Endothelial cell of umbilical vein (primary cell): ENCODE measurements around the gene DMXL1. TPM values are rescaled to one million over a fixed set of nuclear protein-coding genes. Genes with fewer than 3 reads are reported as not detected.

Experiments
- BruUV-seq: library from RNA; stranded (reverse); fragments of 400-500 nt; replicated peaks from 2 replicates; lab custom pipeline; 2021; lab: Mats Ljungman, UMichigan
- CTCF ChIA-PET: fragments of 300-600, 350-600 bp; sonication (Branson Sonifier 250); formaldehyde crosslinking; loops from one replicate; lab custom pipeline; 2021; ENCODE audit warnings: antibody characterized with exemption, inconsistent platforms; lab: Charles Lee
- POLR2A ChIA-PET: fragments of 300-600, 350-600 bp; sonication (Branson Sonifier 250); formaldehyde crosslinking; loops from one replicate; lab custom pipeline; 2021; ENCODE audit warnings: antibody characterized with exemption, inconsistent platforms; lab: Charles Lee
- DNase-seq: peaks from one replicate; pipeline ENCODE4 v3.0.0-alpha.2; 2011; ENCODE audit warnings: low read depth, low spot score
- FAIRE-seq: peaks from 2 replicates; lab custom pipeline; 2011; peaks lifted over from hg19 to GRCh38; lab: Jason Lieb, UNC
- H2AFZ ChIP-seq: 2 replicates; pipeline ENCODE4 v1.6.0; 2012; ENCODE audit warnings: low read depth, low read length, control low read depth, inconsistent platforms
- H3K27ac ChIP-seq: 2 replicates; pipeline ENCODE4 v1.5.1; 2011; ENCODE audit warnings: low read depth, mild to moderate bottlenecking, control low read depth, low read length, moderate library complexity; ENCODE audit not compliant: insufficient read depth
- H3K27me3 ChIP-seq, 2 experiments: 2 replicates each; pipeline versions ENCODE4 v1.6.0 to v1.6.1; 2011; ENCODE audit warnings: low read length in 2 of 2, mixed read lengths in 1 of 2; ENCODE audit not compliant: control insufficient read depth in 2 of 2, insufficient read depth in 2 of 2
- H3K36me3 ChIP-seq, 2 experiments: 2 replicates in 1 of 2; 3 replicates in 1 of 2; pipeline ENCODE4 v1.5.1; 2011; ENCODE audit warnings: low read length in 2 of 2, mild to moderate bottlenecking in 1 of 2, moderate library complexity in 1 of 2; ENCODE audit not compliant: control insufficient read depth in 2 of 2, insufficient read depth in 2 of 2; ENCODE audit errors: extremely low read depth in 1 of 2
- H3K4me1 ChIP-seq: 3 replicates; pipeline ENCODE4 v1.5.1; 2011; ENCODE audit warnings: mild to moderate bottlenecking, low read length; ENCODE audit not compliant: control insufficient read depth, insufficient read depth; ENCODE audit errors: extremely low read depth
- H3K4me2 ChIP-seq: 2 replicates; pipeline ENCODE4 v1.6.1; 2011; ENCODE audit warnings: low read length, control low read depth, mixed read lengths; ENCODE audit not compliant: insufficient read depth
- H3K4me3 ChIP-seq, 3 experiments: fragments of 200-600 bp in 1 of 3; sonication (generic), shearing (Covaris generic) in 1 of 3; replicated peaks in 1 of 3; 2 replicates each; pipeline ENCODE4 v1.5.1; 2011 to 2016; ENCODE audit warnings: control low read depth in 3 of 3, low read length in 3 of 3, mild to moderate bottlenecking in 2 of 3, inconsistent platforms in 1 of 3, low read depth in 1 of 3, moderate library complexity in 1 of 3; ENCODE audit not compliant: insufficient read depth in 1 of 3
- H3K79me2 ChIP-seq: 2 replicates; pipeline ENCODE4 v1.6.0; 2012; ENCODE audit warnings: low read length, inconsistent platforms; ENCODE audit not compliant: control insufficient read depth, insufficient read depth
- H3K9ac ChIP-seq: replicated peaks from 2 replicates; pipeline ENCODE3; 2011; ENCODE audit warnings: low read length, control low read depth; ENCODE audit not compliant: insufficient read depth; ENCODE audit errors: extremely low read depth
- H3K9me1 ChIP-seq: replicated peaks from 3 replicates; pipeline ENCODE4 v1.6.0; 2011; ENCODE audit warnings: mild to moderate bottlenecking, low read length; ENCODE audit not compliant: control insufficient read depth, insufficient read depth; ENCODE audit errors: extremely low read depth
- H3K9me3 ChIP-seq: replicated peaks from 2 replicates; pipeline ENCODE4 v1.5.1; 2012; ENCODE audit warnings: low read length, inconsistent platforms; ENCODE audit not compliant: control insufficient read depth, insufficient read depth
- H4K20me1 ChIP-seq: replicated peaks from 2 replicates; pipeline ENCODE3; 2011; ENCODE audit warnings: mild to moderate bottlenecking, low read length; ENCODE audit not compliant: control insufficient read depth, insufficient read depth; ENCODE audit errors: extremely low read depth
- CTCF ChIP-seq, 2 donors: IDR thresholded peaks; 1 replicate in 1 of 2; 2 replicates in 1 of 2; pipeline ENCODE4 v1.5.1; 2011; ENCODE audit warnings: low read length in 2 of 2, mild to moderate bottlenecking in 2 of 2, moderate library complexity in 2 of 2, control low read depth in 1 of 2, inconsistent platforms in 1 of 2, low read depth in 1 of 2; ENCODE audit not compliant: insufficient read depth in 1 of 2; ENCODE audit errors: extremely low read depth in 1 of 2
- EZH2 ChIP-seq: IDR thresholded peaks from 2 replicates; pipeline ENCODE4 v1.6.1; 2012; ENCODE audit warnings: borderline replicate concordance, low read depth, mild to moderate bottlenecking, moderate library complexity, low read length, inconsistent platforms; ENCODE audit not compliant: severe bottlenecking
- FOS ChIP-seq: IDR thresholded peaks from 2 replicates; pipeline ENCODE4 v1.6.1; 2011; ENCODE audit warnings: mild to moderate bottlenecking, low read length, moderate library complexity, borderline replicate concordance; ENCODE audit not compliant: insufficient read depth
- GATA2 ChIP-seq: IDR thresholded peaks from 2 replicates; pipeline ENCODE4 v1.7.0; 2011; ENCODE audit warnings: low read depth, mild to moderate bottlenecking, moderate library complexity, mixed read lengths, low read length; ENCODE audit not compliant: insufficient read length, insufficient read depth
- JUN ChIP-seq: IDR thresholded peaks from 2 replicates; pipeline ENCODE4 v1.6.1; 2011; ENCODE audit warnings: borderline replicate concordance, low read depth; ENCODE audit not compliant: insufficient read length, insufficient read depth
- MAX ChIP-seq: IDR thresholded peaks from 2 replicates; pipeline ENCODE4 v1.6.1; 2011; ENCODE audit not compliant: insufficient read depth, insufficient read length
- MYC ChIP-seq: IDR thresholded peaks from one replicate; pipeline ENCODE4 v1.6.1; 2011; ENCODE audit warnings: mild to moderate bottlenecking, low read depth, low read length
- POLR2A ChIP-seq: IDR thresholded peaks from 2 replicates; pipeline ENCODE4 v1.6.1; 2012; ENCODE audit warnings: low read depth, mild to moderate bottlenecking, control low read depth, low read length
- POLR2AphosphoS5 ChIP-seq: IDR thresholded peaks from 2 replicates; pipeline ENCODE4 v1.6.1; 2012; ENCODE audit warnings: low read depth, mild to moderate bottlenecking, control low read depth, low read length, moderate library complexity; ENCODE audit not compliant: insufficient read depth
- dilution Hi-C: fragments of 300-500 bp; cut with MboI; formaldehyde crosslinking; loops from one replicate; pipeline ENCODE4 v1.15.0; 2019; ENCODE audit warnings: low sequenced_read_pairs; ENCODE audit not compliant: extremely low pct_ligation_motif_present
- intact Hi-C: fragments of 100-400 bp; cut with micrococcal nuclease; formaldehyde crosslinking; loops from one replicate; pipeline ENCODE4 v1.10.0; 2022
- polyA plus RNA-seq, 4 experiments: library from polyadenylated mRNA; depleted of rRNA in 3 of 4; stranded (reverse) in 3 of 4; unstranded in 1 of 4; fragments of >200 nt; gene quantifications; 2 replicates each; pipeline versions ENCODE4 v1.2.1 to v1.2.3, GENCODE V29; 2011 to 2012; ENCODE audit warnings: missing spikeins in 1 of 4
- total RNA-seq: library from RNA; stranded (reverse); gene quantifications from 2 replicates; pipeline ENCODE4 v1.2.3, GENCODE V29; 2021

The DMXL1 gene
- total and polyA plus RNA-seq, 2 donors (not counting 3 experiments of a cell fraction or from before 2014, with no cell fraction given): 5.4 to 24.7 TPM

GRCh38 chr5:119088438-119088837 lies 17.6 kb downstream of the DMXL1 start:
- Histone ChIP-seq H4K20me1 (no peaks in the 10 kb centered on the region), H3K4me1 (no peaks in the 10 kb centered on the region), H3K27ac (no peak overlapping the region), H3K36me3 (no peaks in the 10 kb centered on the region), H3K27me3 (no peaks in the 10 kb centered on the region), H3K9me1 (no peaks in the 10 kb centered on the region), H3K4me3 (no peak overlapping the region), H3K9ac (no peak overlapping the region), H3K9me3 (no peaks in the 10 kb centered on the region), H2AFZ (no peak overlapping the region), H3K4me2 (no peak overlapping the region), H3K79me2 (peaks cover 26% of the 10 kb centered on the region)
- dilution Hi-C loops (no loop called here), intact Hi-C loops (no loop called here)
- FAIRE-seq: no peak
- TF ChIP-seq POLR2A: no peak
- no peak for TF ChIP-seq MYC
- no peak for TF ChIP-seq MAX
- TF ChIP-seq POLR2AphosphoS5: no peak
- no peak for TF ChIP-seq JUN
- TF ChIP-seq FOS: no peak
- TF ChIP-seq GATA2: no peak
- no peak for TF ChIP-seq CTCF (IDR thresholded peaks at IDR 0.05; ENCODE audit: extremely low read depth in 1 of 2, insufficient read depth in 1 of 2, low read depth in 1 of 2, low read length in 2 of 2)
- TF ChIP-seq EZH2: no peak
- CTCF ChIA-PET: no interaction called here
- DNase-seq: no peak
- POLR2A ChIA-PET: no interaction called here
- BruUV-seq: no TSS peak
